HCT116 (cell line): ENCODE results near the gene DNAJC2. TPM values are rescaled to one million over a fixed set of nuclear protein-coding genes. Genes with fewer than 3 reads are reported as not detected.
A peak's percentile ranks its signal among the peaks of the same experiment; 100 is the strongest.

Experiments
- ATAC-seq: fragments of 200-7000 bp; cut with Tn5 transposase; 2 replicates; pipeline ENCODE4 v1.9.1; 2020; ENCODE audit warnings: mild to moderate bottlenecking, moderate library complexity
- BruUV-seq: library from RNA; stranded (reverse); fragments of 400-500 nt; replicated peaks from 2 replicates; lab custom pipeline; 2021; lab: Mats Ljungman, UMichigan
- CTCF ChIA-PET: fragments of 300-600 bp; sonication (Branson Sonifier 250); formaldehyde crosslinking; loops from one replicate; lab custom pipeline; 2021; ENCODE audit warnings: antibody characterized with exemption; lab: Charles Lee
- POLR2A ChIA-PET: fragments of 300-600, 350-600 bp; sonication (Branson Sonifier 250); formaldehyde crosslinking; loops from one replicate; lab custom pipeline; 2021; ENCODE audit warnings: antibody characterized with exemption; lab: Charles Lee
- RAD21 ChIA-PET, 2 experiments: fragments of 300-600 bp; sonication (Branson Sonifier 250); formaldehyde crosslinking; loops; one replicate each; lab custom pipeline; 2023; ENCODE audit warnings: low total read pairs in 2 of 2; ENCODE audit not compliant: uncharacterized antibody in 2 of 2, unreplicated experiment in 2 of 2, low non-redundant PET in 1 of 2; lab: Charles Lee
- DNase-seq: peaks from one replicate; pipeline ENCODE4 v3.0.0-alpha.2; 2010; ENCODE audit warnings: low read depth, low spot score
- H2AFZ ChIP-seq: fragments of 200-600 bp; shearing (Covaris generic), sonication (generic); 2 replicates; pipeline ENCODE4 v1.6.1; 2017; ENCODE audit warnings: low read depth, mixed run types, mixed read lengths, antibody characterized with exemption, low read length; ENCODE audit not compliant: poor library complexity, severe bottlenecking
- H3K27ac ChIP-seq: 2 replicates; pipeline ENCODE4 v1.5.1; 2012; ENCODE audit warnings: low read depth, low read length
- H3K27me3 ChIP-seq: fragments of 200-600 bp; sonication (generic); 2 replicates; pipeline ENCODE4 v1.6.1; 2016; ENCODE audit warnings: mixed run types, low read length, mixed read lengths; ENCODE audit not compliant: insufficient read depth
- H3K36me3 ChIP-seq, 2 experiments: fragments of 200-500 bp in 1 of 2; fragments of 200-600 bp in 1 of 2; sonication (Bioruptor generic) in 1 of 2; sonication (generic) in 1 of 2; 2 replicates each; pipeline versions ENCODE4 v1.5.1 to v1.6.1; 2014 to 2016; ENCODE audit warnings: low read length in 2 of 2, inconsistent platforms in 1 of 2, mixed read lengths in 1 of 2, mixed run types in 1 of 2; ENCODE audit not compliant: insufficient read depth in 2 of 2, control insufficient read depth in 1 of 2
- H3K4me1 ChIP-seq, 2 experiments: fragments of 200-600 bp in 1 of 2; sonication (generic) in 1 of 2; 2 replicates each; pipeline versions ENCODE4 v1.5.1 to v1.6.1; 2012 to 2017; ENCODE audit warnings: low read length in 2 of 2, inconsistent platforms in 1 of 2, mild to moderate bottlenecking in 1 of 2, mixed read lengths in 1 of 2, mixed run types in 1 of 2, moderate library complexity in 1 of 2; ENCODE audit not compliant: insufficient read depth in 2 of 2, control insufficient read depth in 1 of 2
- H3K4me2 ChIP-seq: fragments of 200-600 bp; sonication (generic); 2 replicates; pipeline ENCODE4 v1.6.1; 2017; ENCODE audit warnings: mixed run types, low read length, mixed read lengths
- H3K4me3 ChIP-seq, 2 experiments: fragments of 200-600 bp in 1 of 2; sonication (generic) in 1 of 2; replicated peaks in 1 of 2; 2 replicates each; pipeline ENCODE4 v1.5.1; 2011 to 2016; ENCODE audit warnings: low read length in 2 of 2, control low read depth in 1 of 2, low read depth in 1 of 2, mild to moderate bottlenecking in 1 of 2, mixed read lengths in 1 of 2, mixed run types in 1 of 2
- H3K79me2 ChIP-seq: fragments of 200-600 bp; sonication (generic); 2 replicates; pipeline ENCODE4 v1.6.1; 2017; ENCODE audit warnings: mild to moderate bottlenecking, mixed run types, low read length, moderate library complexity, mixed read lengths; ENCODE audit not compliant: insufficient read depth
- H3K9ac ChIP-seq: fragments of 200-600 bp; sonication (generic); 2 replicates; pipeline ENCODE4 v1.6.1; 2016; ENCODE audit warnings: low read length, mixed read lengths
- H3K9me2 ChIP-seq: fragments of 200-600 bp; sonication (generic), shearing (Covaris generic); 2 replicates; pipeline ENCODE4 v1.6.1; 2017; ENCODE audit warnings: mixed run types, mild to moderate bottlenecking, moderate library complexity; ENCODE audit not compliant: insufficient read depth
- H3K9me3 ChIP-seq, 2 experiments: fragments of 200-500 bp in 1 of 2; fragments of 200-600 bp in 1 of 2; sonication (Bioruptor generic) in 1 of 2; sonication (generic) in 1 of 2; 2 replicates each; pipeline ENCODE4 v1.6.1; 2014 to 2017; ENCODE audit warnings: low read length in 2 of 2, mixed read lengths in 2 of 2, inconsistent platforms in 1 of 2, low read depth in 1 of 2, mild to moderate bottlenecking in 1 of 2, mixed run types in 1 of 2, moderate library complexity in 1 of 2; ENCODE audit not compliant: control insufficient read depth in 1 of 2, insufficient read depth in 1 of 2
- H4K20me1 ChIP-seq: fragments of 200-600 bp; sonication (generic), shearing (Covaris generic); 2 replicates; pipeline ENCODE4 v1.6.1; 2017; ENCODE audit warnings: mixed run types, mild to moderate bottlenecking, moderate library complexity; ENCODE audit not compliant: insufficient read depth
- ATF3 ChIP-seq: IDR thresholded peaks from 2 replicates; pipeline ENCODE4 v1.6.1; 2012
- CBX3 ChIP-seq: IDR thresholded peaks from 2 replicates; pipeline ENCODE4 v1.6.1; 2012; ENCODE audit warnings: low read depth
- CEBPB ChIP-seq: IDR thresholded peaks from 2 replicates; pipeline ENCODE4 v1.6.1; 2012; ENCODE audit warnings: low read depth
- CTCF ChIP-seq, 3 experiments: fragments of 200-600 bp in 1 of 3; sonication (generic) in 1 of 3; IDR thresholded peaks in 2 of 3; conservative IDR thresholded peaks in 1 of 3; 2 replicates each; pipeline ENCODE4 v1.5.1; 2012 to 2017; ENCODE audit warnings: low read depth in 2 of 3, low read length in 2 of 3, antibody characterized with exemption in 1 of 3, borderline replicate concordance in 1 of 3, control low read depth in 1 of 3, mild to moderate bottlenecking in 1 of 3, mixed read lengths in 1 of 3, mixed run types in 1 of 3, moderate library complexity in 1 of 3; ENCODE audit not compliant: insufficient read depth in 1 of 3
- ELF1 ChIP-seq: IDR thresholded peaks from 2 replicates; pipeline ENCODE4 v1.6.1; 2012; ENCODE audit warnings: low read depth, borderline replicate concordance
- EZH2 ChIP-seq: fragments of 200-600 bp; sonication (generic); IDR thresholded peaks from 2 replicates; pipeline ENCODE4 v1.6.1; 2017; ENCODE audit warnings: antibody characterized with exemption, mixed run types
- EZH2phosphoT487 ChIP-seq: fragments of 200-600 bp; IDR thresholded peaks from 2 replicates; pipeline ENCODE4 v1.6.1; 2018; ENCODE audit warnings: antibody characterized with exemption, borderline replicate concordance
- FOSL1 ChIP-seq: IDR thresholded peaks from 2 replicates; pipeline ENCODE4 v1.6.1; 2012; ENCODE audit warnings: low read depth
- JUND ChIP-seq: IDR thresholded peaks from 2 replicates; pipeline ENCODE4 v1.6.1; 2012
- POLR2A ChIP-seq: IDR thresholded peaks from 2 replicates; pipeline ENCODE4 v1.7.0; 2011; ENCODE audit warnings: borderline replicate concordance; ENCODE audit not compliant: insufficient read depth, insufficient read length; ENCODE audit errors: extremely low read depth
- POLR2AphosphoS5 ChIP-seq: IDR thresholded peaks from 2 replicates; pipeline ENCODE4 v1.6.1; 2011; ENCODE audit warnings: mild to moderate bottlenecking, low read depth, low read length, moderate library complexity
- RAD21 ChIP-seq: IDR thresholded peaks from 2 replicates; pipeline ENCODE4 v1.6.1; 2012; ENCODE audit warnings: low read depth, mild to moderate bottlenecking
- REST ChIP-seq: IDR thresholded peaks from 2 replicates; pipeline ENCODE4 v1.6.1; 2012; ENCODE audit warnings: low read depth
- SP1 ChIP-seq: IDR thresholded peaks from 2 replicates; pipeline ENCODE4 v1.6.1; 2012; ENCODE audit warnings: low read depth
- SRF ChIP-seq: IDR thresholded peaks from 2 replicates; pipeline ENCODE4 v1.6.1; 2012; ENCODE audit warnings: low read depth
- TCF7L2 ChIP-seq: IDR thresholded peaks from 2 replicates; pipeline ENCODE4 v1.7.0; 2011; ENCODE audit warnings: borderline replicate concordance, inconsistent platforms; ENCODE audit not compliant: insufficient read depth, insufficient read length; ENCODE audit errors: extremely low read depth
- YY1 ChIP-seq: IDR thresholded peaks from 2 replicates; pipeline ENCODE4 v1.6.1; 2011; ENCODE audit warnings: low read length, low read depth, moderate library complexity, mild to moderate bottlenecking; ENCODE audit not compliant: insufficient replicate concordance; ENCODE audit errors: extremely low read depth
- intact Hi-C: fragments of 100-400 bp; cut with micrococcal nuclease; formaldehyde crosslinking; loops from 2 replicates; pipeline ENCODE4 v1.10.0; 2022
- total RNA-seq: library from RNA; stranded (reverse); gene quantifications from one replicate; pipeline ENCODE4 v1.2.1, GENCODE V29; 2021; ENCODE audit not compliant: unreplicated experiment
- TF ChIP-seq, protein P1 (sequence below): IDR thresholded peaks from 2 replicates; pipeline ENCODE4 v1.6.1; 2012

DNAJC2 gene
- total RNA-seq, 1 experiment from 2014 or later = 40.2 TPM

GRCh38 chr7:103297837-103298179, 46.8 kb downstream of the DNAJC2 start:
- Histone ChIP-seq H3K4me1 (peaks cover 6 to 14% of the 10 kb centered on the region in 2 experiments; a peak in 3 of 4 replicates), H3K9me2 (no peaks in the 10 kb centered on the region), H3K79me2 (peaks cover 51% of the 10 kb centered on the region), H3K4me2 (peak overlapping the region; percentile 89), H2AFZ (no peak overlapping the region), H4K20me1 (no peaks in the 10 kb centered on the region), H3K9ac (peak overlapping the region; percentile 81), H3K4me3 (peak overlapping the region; percentile 71 to 85), H3K9me3 (no peaks in the 10 kb centered on the region), H3K27ac (peak overlapping the region; percentile 58), H3K27me3 (no peaks in the 10 kb centered on the region), H3K36me3 (peaks cover 7 to 26% of the 10 kb centered on the region in 2 experiments; a peak in 3 of 4 replicates)
- DNase-seq (no peak), ATAC-seq (no peak)
- ChIA-PET POLR2A (no interaction called here), RAD21 (no interaction called here), CTCF (interaction anchor here (1.3 kb wide), 1 partner anchor 108 kb away, joined by 4 read pairs; no protein-coding TSS in a partner anchor)
- BruUV-seq = no TSS peak
- intact Hi-C loops = loop anchor here (1.0 to 10.0 kb wide), 2 partner anchors 109 to 867 kb away; no protein-coding TSS in a partner anchor
- no peak for TF ChIP-seq ELF1
- no peak for TF ChIP-seq SP1
- no peak for TF ChIP-seq CBX3
- no peak for TF ChIP-seq POLR2A
- no peak for TF ChIP-seq TCF7L2
- no peak for TF ChIP-seq ATF3
- TF ChIP-seq, protein P1, sequence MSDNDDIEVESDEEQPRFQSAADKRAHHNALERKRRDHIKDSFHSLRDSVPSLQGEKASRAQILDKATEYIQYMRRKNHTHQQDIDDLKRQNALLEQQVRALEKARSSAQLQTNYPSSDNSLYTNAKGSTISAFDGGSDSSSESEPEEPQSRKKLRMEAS = no peak
- TF ChIP-seq EZH2 = no peak
- TF ChIP-seq RAD21 = no peak
- TF ChIP-seq REST = no peak
- no peak for TF ChIP-seq CTCF (IDR thresholded peaks at IDR 0.05 in 2 of 3, conservative IDR thresholded peaks at IDR 0.05 in 1 of 3; ENCODE audit: borderline replicate concordance in 1 of 3, insufficient read depth in 1 of 3, low read depth in 2 of 3, low read length in 2 of 3)
- no peak for TF ChIP-seq YY1
- no peak for TF ChIP-seq FOSL1
- no peak for TF ChIP-seq SRF
- TF ChIP-seq EZH2phosphoT487 = no peak
- no peak for TF ChIP-seq CEBPB
- no peak for TF ChIP-seq POLR2AphosphoS5
- no peak for TF ChIP-seq JUND
